Measurements from ENCODE around the gene ZNF732. TPM values are rescaled to one million over a fixed set of nuclear protein-coding genes. Genes with fewer than 3 reads are reported as not detected.
"Not testable (repeated sequence)": the region's sequence is repeated elsewhere in the genome, so short reads cannot be mapped to it uniquely, and the experiment has no call there.

ZNF732 gene
- not detected in 2 replicates for total RNA-seq (2014; rRNA removed; shearing (Covaris generic))
- not detected in 2 replicates for polyA plus RNA-seq (2015; cell fraction: cytosol; rRNA removed)
- polyA plus RNA-seq (2015; cell fraction: nucleus; rRNA removed): not detected in 2 replicates

GRCh38 chr4:304969-305680 lies at the start of gene ZNF732:
Gene ZNF732 (minus strand): TSS chr4:305474. CDS start chr4:305310, 164 bp downstream.
- DNase-seq (ENCODE audit: low read depth): no peak

GRCh38 chr4:340011-340410 lies 34.7 kb upstream of the ZNF732 start:
- no peak for DNase-seq (ENCODE audit: low read depth)

GRCh38 chr4:338759-339097 lies 33.5 kb upstream of the ZNF732 start:
- DNase-seq (ENCODE audit: low read depth): no peak

- DNase-seq (ENCODE audit: low read depth): no peak
Measured at GRCh38 chr4:337932-338758, 32.9 kb upstream of the ZNF732 start.

DNA sequence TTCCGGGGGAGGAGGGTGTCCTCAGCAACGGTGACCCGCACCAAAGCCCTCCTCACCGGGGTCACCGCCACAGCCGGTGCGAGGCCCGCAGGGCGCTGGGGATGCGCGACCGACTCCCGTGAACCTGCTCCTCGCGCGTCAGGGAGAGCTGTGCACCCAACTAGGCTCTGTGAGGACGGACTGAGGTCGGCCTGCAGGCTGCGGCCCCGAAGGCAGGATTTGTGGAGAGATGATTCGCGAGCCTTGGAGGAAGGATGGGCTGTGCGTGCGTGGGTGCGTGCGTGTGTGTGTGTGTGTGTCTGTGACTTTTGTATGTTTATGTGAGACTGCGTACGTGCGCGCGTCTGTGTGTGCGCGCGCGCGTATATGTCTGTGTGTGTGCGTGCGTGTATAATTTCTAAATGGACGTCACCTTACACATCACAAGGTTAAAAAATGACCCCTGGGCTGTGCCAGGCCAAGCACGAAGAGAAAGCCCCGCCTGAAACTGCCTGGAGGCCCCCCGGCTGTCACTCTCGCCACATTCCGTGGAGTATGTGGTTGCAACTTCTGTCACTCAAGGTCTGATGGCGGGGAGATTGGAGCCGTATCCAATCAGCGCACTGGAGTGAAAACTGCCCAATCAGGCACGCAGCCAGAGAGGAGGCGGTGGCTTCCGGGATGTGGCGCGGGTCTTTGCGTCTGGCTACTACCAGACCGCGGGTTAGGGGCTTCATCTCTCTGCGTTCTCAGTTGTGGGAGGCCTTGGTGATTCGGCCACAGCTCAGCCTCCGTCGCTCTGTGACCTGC lies 32.1 kb upstream of the ZNF732 start, which contains the start of gene ZNF141:
Gene ZNF141, plus strand, starts transcription at position 672 of the 789 bp plus-strand sequence. CDS start 170 bp downstream, outside the sequence.
- peak; percentile 37 for DNase-seq (ENCODE audit: low read depth)

DNA sequence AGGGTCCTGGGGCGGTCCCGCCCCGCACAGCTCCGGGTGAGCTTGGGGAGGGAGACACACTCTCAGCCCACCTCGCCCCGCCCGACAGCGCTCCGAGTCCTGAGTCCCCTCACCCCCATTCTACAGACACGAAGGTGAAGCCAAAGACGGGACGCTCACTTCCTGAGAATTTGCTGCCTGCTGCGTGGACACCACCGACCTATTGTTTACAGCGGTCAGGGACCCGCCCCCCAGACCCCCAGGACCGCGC lies 31.5 kb upstream of the ZNF732 start:
- DNase-seq (ENCODE audit: low read depth): no peak

GRCh38 chr4:336099-336892 lies 31.0 kb upstream of the ZNF732 start:
- no peak for DNase-seq (ENCODE audit: low read depth)

DNA sequence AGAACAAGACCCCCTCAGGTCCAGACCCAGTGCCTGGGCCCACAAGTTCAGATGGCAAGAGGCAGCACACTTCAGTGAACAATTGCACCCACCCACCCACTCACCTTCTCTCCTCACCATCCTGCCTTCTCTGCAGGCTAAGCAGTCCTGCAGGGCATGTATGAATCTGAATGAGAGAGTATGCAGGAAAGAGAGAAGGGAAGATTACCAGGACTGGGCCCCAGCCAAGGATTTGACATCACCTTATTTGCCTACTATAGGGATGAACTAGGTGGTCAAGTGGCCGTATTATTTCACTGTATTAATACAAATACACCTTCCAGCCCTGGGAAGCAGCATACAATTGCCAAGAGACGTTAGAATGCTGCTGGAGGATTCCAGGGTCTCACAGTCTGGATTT lies 30.2 kb upstream of the ZNF732 start:
- no peak for DNase-seq (ENCODE audit: low read depth)

DNA sequence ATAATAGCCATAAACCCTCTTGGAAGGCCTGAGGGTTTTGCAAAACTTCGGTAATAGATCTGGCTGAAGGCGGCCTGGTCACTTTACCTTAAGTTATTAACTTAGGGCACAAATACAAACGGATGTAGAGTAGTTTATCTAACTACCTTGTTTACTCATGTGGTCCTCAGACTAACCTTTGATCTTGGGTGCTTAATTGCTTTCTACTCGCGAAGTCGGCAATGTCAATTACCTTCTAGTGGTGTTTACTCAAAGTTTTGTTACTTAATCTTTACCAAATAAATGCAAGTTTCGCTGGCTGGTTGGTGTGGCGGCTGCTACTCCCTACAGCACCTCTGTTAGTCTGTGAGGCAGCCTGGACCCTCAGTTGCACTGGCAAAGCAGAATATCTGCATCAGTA lies 23.5 kb upstream of the ZNF732 start:
- no peak for DNase-seq (ENCODE audit: low read depth)

DNA sequence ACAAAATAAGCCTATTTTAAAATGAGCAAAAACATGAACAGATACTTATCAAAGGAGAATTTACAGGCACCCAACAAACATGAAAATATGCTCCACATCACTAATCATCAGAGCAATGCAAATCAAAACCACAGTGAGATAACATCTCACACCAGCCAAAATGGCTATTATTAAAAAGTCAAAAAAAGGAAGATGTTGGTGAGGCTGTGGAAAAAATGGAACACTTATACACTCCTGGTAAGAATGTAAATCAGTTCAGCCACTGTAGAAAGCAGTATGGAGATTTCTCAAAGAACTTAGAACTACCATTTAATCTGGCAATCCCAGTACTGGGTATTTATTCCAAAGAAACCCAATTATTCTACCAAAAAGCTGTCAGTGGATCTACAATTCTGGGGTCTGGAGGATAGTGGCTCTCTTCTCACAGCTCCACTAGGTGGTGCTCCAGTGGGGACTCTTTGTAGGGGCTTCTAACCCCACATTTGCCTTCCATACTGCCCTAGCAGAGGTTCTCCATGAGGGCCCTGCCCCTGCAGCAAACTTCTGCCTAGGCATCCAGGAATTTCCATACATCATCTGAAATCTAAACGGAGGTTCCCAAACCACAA lies 9.1 kb upstream of the ZNF732 start:
- DNase-seq (ENCODE audit: low read depth): no peak

- DNase-seq (ENCODE audit: low read depth): no peak
Measured at GRCh38 chr4:309807-310206, 4.5 kb upstream of the ZNF732 start.

- DNase-seq (ENCODE audit: low read depth): no peak
Measured at GRCh38 chr4:306551-306961, 1.3 kb upstream of the ZNF732 start.

GRCh38 chr4:304516-304915 lies 758 bp downstream of the ZNF732 start:
- not testable (repeated sequence) for DNase-seq (ENCODE audit: low read depth)

GRCh38 chr4:302381-302780 lies 2.9 kb downstream of the ZNF732 start:
- DNase-seq (ENCODE audit: low read depth): no peak

DNA sequence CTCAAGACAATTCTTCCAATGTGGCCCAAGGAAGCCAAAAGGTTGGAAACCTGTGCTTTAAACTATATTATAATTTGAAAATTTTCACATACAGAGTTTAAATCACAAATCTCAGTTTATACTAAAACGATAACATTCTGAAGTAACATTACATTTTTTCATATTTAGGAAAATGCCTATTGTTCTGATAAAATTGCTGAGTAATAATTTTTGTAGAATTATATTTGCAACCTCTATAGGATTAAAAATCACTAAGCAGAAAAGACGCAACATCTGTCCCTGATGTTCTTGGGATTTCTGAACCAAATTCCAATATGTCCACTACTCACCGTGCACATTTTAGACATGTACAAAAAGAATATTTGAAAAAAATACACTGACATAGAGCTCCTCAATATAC lies 10.5 kb downstream of the ZNF732 start:
- DNase-seq (ENCODE audit: low read depth): no peak

DNA sequence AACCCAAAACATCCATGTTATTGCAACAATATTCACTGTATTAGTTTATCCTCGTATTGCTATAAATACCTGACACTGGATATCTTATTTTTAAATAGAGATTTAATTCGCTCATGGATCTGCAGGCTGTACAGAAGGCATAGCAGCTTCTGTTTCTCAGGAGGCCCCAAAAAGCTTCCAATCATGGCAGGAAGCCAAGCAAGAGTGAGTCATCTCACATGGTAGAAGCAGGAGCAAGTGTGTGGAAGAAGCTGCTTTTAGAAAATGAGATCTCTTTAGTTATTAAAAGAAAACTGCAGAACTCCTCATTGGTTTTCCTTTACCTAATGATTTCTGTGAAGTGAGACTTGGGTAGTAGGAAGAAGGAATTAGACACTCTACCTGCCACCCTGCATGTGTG lies 16.4 kb downstream of the ZNF732 start:
- DNase-seq (ENCODE audit: low read depth): no peak

GRCh38 chr4:273309-274017 lies 31.8 kb downstream of the ZNF732 start:
- DNase-seq (ENCODE audit: low read depth): no peak

- DNase-seq (ENCODE audit: low read depth): no peak
Measured at GRCh38 chr4:271492-272103, 33.7 kb downstream of the ZNF732 start.

GRCh38 chr4:259240-259639 lies 46.0 kb downstream of the ZNF732 start:
- DNase-seq (ENCODE audit: low read depth): peak; percentile 1

DNA sequence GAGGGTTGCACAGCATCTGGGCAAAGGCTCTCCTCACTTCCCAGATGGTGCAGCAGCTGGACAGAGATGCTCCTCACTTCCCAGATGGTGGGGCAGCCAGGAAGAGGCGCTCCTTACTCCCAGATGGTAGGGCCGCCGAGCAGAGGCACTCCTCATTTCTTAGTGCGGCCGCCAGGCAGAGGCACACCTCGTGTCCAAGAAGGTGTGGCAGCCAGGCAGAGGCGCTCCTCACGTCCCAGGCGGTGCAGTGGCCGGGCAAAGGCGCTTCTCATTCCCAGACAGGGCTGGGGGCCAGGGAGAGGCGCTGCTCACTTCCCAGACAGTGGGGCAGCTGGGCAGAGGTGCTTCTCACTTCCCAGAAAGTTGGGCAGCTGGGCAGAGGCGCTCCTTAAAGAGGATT lies 48.8 kb downstream of the ZNF732 start:
- no peak for DNase-seq (ENCODE audit: low read depth)

Data from HT1080 (cell line).